Brain pericyte (primary cell): ENCODE results near the gene SYNGR1.
"Not testable (repeated sequence)": the region's sequence is repeated elsewhere in the genome, so short reads cannot be mapped to it uniquely, and the experiment has no call there.

ENCODE experiments used
- DNase-seq: peaks from one replicate; pipeline ENCODE4 v3.0.0-alpha.2; 2012; ENCODE audit warnings: low read depth, low spot score

SYNGR1 gene

DNA sequence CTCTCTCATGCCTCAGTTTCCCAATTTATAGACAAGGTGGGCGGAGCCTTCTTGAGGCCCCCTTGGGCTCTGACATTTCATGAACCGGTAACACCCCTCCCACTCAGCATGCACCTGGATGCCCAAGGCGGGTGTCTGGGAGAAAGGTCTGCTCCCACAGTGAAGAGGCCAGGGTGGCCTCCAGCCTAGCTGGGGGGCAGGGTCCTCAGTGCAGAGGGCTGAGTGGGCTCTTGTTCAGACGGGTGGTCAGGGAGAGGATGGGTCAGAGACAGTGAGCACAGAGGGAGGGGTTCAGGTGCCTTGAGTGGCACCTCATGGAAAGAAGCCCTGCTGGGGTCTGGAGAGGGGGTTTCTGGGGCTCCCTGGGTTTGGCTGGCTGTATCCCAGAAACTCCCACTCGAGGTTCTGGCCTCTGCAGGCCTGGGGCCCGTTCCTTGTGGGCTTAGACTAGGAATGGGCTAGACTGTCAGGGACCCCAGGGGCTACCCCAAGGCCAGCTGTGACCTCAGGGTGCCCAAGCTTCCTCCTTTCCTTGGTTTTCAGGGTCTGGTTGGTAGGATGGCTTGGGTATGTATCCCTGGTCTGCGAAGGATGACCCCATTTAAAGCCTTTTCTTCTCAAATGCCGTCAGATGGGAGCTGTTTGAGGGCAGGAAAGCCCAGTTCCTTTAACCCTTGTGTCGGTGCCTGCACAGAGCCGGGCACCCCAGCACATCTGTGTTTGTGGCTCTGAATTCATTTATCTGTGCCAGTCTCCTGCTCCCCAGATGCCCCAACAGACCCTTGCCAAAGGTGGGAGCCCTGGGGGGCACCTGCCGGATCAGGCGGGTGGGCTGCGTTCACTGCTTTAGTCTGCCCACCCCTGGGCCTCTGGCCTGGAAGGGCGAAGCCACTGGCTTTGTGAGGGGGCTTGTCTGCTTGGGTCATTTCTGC lies 1.2 kb downstream of the SYNGR1 start:
- no peak for DNase-seq

DNA sequence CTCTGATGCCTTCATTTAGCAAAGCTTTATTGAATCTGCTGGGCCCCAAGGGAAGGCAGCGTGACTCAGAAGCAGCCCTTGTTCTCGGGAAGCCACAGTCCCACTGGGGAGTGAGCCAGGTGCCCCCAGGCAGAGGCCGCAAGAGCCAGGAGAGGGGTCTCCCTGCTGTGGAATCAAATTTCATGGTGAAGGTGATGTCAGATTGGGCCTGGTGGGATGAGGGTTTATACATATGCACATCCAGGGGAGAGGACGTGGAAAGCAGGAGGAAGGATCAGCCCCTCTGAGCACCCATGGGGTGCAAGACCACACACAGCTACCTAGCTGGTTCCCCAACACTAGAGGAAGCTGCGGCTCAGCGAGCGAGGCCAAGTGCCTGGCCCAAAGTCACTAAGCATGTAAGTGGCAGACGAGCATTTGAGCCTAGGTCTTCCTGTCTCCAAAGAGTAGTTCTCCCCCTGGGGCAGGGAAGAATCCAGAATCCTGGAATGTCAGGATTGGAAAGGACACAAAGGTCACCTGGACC lies 2.0 kb downstream of the SYNGR1 start:
- DNase-seq: no peak

DNA sequence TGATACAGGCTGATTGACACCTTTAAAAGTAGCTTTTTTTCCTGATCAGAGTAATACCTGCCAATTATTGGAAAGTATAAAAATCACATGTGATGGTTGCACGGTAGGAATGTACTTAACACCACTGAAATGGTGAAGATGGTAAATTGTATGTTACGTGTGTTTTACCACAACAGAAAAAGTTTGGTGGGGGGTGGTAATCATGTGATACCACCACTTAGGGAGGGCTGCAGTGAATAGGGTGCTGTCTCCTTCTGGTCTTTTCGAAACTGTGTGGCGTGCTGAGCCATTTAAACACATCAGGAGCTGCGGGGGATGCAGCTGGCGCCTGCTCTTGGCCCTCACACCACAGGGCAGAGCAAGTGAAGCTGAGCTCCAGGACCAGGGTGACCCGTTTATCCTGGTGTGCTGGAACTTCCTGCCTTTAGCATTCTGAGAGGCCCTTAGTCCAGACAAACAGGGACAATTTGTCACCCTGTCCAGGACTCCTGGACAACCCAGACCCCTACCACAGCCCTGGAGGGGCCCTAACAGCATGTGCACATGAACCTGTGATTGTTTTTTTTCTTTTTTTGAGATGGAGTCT lies 2.6 kb downstream of the SYNGR1 start:
- DNase-seq: no peak

DNA sequence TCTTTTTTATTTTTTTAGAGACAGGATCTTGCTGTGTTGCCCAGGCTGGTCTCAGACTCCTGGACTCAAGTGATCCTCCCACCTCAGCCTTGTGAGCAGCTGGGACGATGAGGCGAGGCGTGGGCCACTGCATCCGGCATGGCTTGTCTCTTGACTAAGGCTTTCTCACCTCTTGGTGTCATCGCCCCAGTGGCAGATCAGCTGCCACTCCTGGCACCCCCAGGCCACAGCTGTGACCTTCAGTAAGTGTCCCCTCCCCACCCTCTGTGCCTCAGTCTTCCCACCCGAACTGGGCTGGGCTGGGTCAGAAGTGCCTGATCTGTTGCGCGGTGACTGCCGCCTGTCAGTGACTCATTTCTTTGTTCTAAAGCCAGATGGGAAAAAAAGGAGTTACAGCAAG lies 3.6 kb downstream of the SYNGR1 start:
- no peak for DNase-seq

DNA sequence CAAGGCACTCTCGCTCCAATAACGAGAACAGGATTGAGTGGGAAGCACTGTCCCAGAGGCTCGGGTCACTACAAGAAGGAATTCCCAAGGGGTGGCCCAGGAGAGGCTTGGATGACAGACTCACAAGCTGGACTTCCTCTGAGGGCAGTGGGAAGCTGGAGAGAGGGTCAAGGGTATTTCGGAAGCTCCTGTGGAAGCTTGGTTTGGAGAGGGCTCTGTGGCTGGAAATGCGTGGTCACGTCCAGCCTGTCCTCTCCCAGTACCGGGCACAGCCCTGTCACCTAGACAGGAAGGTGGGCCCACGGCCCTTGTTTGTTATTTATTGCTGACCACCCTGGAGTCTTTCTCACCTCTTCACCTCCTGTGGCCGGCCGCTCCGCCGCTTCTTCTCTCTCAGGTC lies 5.3 kb downstream of the SYNGR1 start:
- no peak for DNase-seq

DNA sequence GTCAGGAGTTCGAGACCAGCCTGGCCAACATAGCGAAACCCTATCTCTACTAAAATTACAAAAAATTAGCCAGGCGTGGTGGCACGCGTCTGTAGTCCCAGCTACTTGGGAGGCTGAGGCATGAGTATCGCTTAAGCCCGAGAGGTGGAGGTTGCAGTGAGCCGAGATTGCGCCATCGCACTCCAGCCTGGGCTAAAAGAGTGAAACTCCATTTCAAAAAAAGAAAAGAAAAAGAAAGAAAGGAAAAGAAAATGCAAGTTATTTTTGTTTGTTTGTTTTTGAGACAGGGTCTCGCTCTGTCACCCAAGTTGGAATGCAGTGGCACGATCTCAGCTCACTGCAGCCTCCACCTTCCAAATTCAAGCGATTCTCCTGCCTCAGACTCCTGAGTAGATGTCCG lies 6.0 kb downstream of the SYNGR1 start:
- not testable (repeated sequence) for DNase-seq

DNA sequence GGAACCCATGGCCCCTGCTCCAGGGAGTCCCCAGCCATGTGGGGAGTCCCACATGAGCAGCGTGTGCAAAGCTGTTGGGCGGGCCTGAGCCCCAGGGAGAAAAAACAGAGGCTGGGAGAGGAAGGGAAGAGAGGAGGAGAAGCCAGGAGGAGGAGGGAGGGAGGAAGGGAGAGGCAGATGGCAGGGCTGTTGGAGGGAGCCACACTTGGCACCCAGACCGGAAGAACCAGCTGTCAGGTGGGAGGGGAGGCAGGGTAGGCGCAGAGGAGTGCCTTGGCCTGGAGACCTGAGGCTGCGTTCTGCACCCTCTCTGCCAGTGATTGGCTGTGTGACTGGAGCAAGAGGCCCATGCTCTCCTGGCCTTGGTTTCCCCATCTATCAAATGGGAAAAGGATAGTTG lies 6.7 kb downstream of the SYNGR1 start:
- DNase-seq: no peak

DNA sequence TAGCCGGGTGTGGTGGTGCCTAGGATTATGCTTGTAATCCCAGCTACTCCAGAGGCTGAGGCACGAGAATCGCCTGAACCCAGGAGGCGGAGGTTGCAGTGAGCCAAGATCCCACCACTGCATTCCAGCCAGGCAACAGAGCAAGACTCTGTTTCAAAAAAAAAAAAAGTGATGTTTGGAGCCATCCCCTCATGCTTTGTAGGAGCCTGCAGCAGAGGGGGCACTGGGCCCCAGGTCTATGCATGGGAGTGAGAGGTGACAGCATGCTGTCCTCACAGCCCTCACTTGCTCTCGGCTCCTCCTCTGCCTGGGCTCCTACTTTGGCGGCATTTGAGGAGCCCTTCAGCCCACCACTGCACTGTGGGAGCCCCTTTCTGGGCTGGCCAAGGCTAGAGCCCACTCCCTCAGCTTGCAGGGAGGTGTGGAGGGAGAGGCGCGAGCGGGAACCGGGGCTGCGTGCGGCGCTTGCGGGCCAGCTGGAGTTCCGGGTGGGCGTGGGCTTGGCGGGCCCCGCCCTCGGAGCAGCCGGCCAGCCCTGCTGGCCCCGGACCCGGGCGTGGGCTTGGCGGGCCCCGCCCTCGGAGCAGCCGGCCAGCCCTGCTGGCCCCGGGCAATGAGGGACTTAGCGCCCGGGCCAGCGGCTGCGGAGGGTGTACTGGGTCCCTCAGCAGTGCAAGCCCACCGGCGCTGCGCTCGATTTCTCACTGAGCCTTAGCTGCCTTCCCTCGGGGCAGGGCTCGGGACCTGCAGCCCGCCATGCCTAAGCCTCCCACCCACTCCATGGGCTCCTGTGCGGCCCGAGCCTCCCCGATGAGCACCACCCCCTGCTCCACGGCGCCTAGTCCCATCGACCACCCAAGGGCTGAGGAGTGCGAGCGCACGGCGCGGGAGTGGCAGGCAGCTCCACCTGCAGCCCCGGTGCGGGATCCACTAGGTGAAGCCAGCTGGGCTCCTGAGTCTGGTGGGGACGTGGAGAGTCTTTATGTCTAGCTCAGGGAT lies 7.6 kb downstream of the SYNGR1 start:
- not testable (repeated sequence) for DNase-seq

DNA sequence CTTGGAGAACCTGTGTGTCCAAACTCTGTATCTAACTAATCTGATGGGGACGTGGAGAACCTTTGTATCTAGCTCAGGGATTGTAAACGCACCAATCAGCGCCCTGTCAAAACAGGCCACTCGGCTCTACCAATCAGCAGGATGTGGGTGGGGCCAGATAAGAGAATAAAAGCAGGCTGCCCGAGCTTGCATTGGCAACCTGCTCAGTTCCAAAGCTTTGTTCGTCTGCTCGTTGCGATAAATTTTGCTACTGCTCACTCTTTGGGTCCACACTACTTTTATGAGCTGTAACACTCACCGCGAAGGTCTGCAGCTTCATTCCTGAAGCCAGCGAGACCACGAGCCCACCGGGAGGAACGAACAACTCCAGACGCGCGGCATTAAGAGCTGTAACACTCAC lies 8.4 kb downstream of the SYNGR1 start:
- DNase-seq: not testable (repeated sequence)

DNA sequence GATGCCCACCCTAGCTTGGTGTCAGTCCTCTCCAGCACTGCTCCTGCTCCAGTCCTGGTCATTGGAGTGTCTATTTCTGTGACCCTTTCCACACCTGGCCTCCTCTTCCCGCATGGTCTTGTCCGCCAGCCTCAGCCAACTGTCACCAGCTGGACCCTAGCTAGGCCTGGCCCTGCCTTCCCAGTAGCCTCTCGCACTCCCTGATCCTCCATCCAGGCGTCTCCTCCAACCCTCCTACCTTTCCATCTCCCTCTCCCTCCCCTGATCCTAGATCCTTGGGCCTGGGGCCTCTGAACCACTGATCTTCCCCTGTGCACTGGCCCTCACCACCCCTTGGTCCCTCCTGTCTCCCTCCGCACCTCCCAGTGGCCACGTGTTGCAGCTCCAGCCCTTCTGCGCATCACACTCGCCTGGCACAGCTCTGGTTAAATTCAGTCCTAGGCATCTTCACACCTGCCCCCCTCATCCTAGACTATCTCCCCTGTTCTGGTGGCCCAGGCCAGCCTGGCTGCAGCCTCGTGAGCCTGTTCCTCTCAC lies 9.9 kb downstream of the SYNGR1 start:
- no peak for DNase-seq

DNA sequence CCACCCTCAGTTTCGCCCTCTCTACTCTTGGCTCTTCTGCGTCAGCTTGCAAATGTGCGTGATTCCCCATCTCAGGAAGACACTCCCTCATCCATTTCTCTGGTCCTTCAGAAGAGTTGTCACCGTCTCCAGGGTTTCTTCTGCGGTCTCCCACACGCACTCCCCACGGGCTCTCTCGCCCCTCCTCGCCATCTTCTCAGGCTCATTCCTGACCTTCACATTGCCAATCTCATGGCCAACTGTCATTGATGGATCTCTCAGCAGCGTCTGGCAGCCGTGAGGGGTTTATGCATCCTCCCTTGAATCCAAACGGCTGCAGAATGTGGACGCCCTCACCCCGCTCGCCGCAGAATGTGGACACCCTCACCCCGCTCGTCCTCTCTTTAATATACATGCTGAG lies 10.5 kb downstream of the SYNGR1 start:
- no peak for DNase-seq

DNA sequence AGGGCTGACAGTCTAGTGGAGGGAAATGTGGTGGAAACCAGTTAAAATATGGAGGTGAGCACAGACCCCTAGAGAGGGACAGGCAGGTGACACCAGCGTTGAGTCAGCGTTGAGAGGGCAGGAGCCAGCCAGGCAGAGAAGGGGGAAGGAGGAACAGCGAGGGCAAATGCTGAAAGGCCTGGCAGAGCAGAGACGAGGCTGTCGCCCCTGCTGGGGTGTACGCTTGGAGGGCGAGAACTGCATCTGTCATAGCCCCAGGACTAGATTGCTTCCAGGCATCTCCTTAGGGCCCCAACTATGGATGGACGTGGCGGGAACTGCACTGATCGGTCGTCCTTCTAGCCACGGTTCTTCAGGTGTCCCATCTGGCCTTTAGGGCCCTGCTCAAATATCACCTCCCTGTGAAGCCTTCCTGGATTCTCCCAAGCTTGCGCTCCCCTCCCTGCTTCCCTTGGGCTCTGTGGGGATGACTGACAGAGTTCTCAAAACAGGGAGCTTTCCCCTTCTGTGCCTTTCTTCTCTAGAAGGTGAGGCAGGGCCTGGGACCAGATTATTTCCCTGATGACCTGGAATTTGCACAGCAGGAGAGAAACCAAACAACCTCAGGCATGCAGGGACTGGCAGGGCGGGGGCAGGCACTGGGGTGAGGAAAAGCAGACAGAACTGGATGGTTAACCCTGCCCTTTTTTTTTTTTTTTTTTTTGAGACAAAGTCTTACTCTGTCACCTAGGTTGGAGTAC lies 11.1 kb downstream of the SYNGR1 start:
- DNase-seq: no peak

DNA sequence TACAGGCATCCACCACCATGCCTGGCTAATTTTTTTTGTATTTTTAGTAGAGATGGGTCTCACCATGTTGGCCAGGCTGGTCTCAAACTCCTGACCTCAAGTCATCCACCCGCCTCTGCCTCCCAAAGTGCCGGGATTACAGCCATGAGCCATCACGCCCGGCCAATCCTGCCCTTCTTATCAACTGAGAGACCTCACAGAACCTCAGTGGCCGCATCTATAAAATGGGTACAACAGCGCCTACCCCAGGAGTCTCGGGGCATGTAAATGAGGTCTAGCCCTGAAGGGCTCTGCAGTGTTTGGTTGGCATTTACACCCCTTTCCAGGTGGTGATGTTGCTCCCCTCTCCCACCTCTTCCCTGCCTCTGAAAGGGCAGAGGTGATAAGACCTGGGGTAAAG lies 11.7 kb downstream of the SYNGR1 start:
- no peak for DNase-seq

DNA sequence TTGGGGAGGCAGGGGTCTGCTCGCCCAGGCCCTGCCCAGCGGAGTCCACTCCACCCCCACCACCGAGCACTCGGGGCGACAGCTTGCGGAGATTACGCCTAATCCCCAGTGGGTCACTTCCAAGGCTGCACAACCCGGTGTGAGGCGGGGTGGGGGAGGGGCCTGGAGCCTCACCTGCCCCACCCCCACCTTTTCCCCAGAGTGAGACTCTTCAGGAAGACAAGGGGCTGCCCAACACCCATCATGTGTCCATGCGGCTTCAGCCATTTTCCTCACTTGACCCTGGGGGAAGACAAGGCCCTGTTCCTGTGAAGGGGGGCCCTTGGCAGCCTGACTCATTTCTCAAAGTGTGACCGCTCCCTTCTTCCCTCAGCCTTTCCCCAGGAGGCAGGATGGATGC lies 12.5 kb downstream of the SYNGR1 start:
- DNase-seq: no peak

DNA sequence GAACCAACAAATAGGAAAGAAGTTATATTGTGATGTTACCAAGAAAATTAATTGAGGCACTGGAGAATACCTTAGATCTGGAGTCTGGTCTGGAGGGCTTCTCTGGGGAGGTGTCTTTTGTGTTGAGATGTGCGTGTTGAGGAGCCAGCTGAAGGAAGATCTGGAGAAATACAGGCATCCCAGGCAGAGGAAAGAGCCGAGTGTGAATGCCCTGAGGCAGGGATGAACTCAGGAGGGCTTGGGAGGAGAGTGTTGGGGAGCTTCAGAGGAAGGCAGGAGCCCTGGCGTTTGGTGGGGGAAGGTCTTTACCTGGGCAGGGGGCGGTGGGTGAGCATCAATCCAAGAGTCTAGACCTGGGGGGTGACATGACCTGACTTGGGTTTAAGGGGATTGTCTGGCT lies 13.1 kb downstream of the SYNGR1 start:
- DNase-seq: no peak

DNA sequence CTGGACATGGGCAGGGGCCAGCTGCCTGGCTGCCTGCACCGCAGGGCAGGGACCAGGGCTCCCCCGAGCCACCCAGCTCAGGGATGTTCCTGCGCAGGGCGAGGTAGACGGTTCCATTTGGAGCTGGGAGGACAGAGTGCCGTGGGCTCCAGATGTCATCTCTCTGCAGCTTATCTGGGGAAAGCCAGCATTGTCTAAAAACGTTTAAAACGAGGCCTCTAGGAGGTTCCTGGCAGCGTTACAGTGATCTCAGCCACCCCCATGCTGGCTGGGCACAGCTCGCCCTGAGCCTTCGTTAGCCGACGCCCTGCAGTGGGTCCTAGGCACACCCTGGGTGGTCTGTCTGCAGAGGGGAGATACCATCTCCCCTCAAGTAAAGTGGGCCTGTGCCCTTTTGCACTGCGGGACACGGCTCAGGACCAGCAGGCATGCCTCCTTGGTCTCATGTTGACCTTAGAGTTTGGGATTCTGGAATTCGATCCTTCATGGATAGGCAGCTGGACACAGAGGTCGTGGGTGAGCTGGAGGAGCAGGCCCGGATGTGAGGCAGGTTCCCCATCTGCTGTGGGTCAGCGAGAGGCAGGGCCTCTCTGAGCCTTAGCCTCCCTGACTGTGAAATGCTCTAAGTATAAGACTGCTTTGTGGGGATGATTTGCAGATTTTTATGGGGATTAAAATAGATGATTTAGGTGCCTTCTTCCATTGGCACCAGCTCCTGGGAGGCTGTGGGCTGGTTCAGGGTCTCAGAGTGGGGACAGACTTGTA lies 14.1 kb downstream of the SYNGR1 start:
- no peak for DNase-seq

DNA sequence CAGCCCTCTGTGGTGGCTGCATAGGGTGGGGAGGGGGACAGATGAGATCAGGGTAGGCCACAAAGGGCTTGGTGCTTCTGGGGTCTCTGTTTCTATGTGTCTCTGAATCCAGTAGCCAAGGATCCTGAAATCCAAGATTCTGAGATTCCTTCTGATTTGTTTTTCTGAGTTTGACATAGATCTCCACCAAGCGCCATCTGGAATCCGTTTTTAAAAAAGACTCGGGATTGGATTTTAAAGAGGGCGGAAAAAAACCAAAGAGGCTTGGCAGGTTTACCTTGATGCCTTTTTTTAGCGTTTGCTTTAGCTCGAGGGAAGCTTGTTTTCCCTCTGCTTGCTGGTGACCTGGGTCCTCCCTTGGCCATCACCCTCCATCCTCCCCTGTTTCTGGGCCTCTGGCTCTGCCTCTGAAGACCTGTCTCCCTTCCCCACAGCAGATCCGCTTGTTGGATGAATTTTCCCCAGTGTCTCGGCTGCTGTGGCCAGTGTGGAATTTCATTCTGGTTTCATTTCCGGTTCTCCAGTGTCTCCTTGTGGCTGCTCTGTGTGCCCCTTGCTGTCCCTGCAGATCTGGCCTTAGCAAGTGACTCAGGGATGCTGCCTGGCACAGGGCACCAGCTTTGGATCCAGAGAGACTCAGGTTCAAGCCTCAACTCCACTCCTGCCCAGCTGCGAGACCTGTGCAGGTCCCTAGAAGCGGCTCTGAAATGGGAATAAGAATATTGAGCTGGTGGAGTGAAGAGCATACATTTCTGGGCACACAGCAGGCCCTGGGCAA lies 15.1 kb downstream of the SYNGR1 start:
- DNase-seq: no peak

DNA sequence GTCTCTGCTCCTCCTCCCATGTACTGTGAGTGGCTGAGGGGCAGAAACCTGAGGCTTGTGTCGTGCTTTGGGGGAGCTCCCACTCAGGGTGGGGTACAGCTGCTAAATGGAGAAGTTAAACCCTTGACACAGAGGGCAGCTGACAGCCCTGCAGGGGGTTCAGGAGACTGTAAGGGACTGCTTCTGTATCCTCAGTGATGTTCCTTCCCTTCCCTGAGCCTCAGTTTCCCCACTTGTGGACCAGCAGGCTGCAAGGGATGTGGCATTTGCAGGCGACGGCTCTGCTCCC lies 15.6 kb downstream of the SYNGR1 start:
- DNase-seq: no peak

DNA sequence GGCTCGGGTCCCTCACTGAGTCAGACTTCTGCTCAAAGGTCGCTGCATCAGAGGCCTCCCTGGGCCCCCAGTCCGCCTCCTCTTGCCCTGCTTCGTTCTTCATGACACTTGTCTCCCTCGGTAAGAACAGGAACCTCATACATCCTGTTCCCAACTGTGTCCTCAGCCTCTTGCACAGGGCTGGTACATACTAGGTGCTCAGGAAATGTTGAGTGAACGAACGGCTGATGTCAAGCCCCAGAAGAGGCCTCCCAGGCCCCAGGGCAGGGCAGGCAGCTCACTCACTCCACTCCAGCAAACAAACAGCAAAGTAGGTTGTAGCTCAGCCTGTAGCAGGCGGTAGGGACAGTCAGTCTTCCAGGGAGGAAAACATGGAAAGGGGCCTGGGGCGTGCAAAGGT lies 17.2 kb downstream of the SYNGR1 start:
- no peak for DNase-seq
